Tibial nerve (tissue), 4 donors: ENCODE data around the gene BCAS3.

Source experiments
- EP300 ChIP-seq, 2 donors: sonication (generic); formaldehyde crosslinking; IDR thresholded peaks; one replicate each; pipeline ENCODE4 v1.6.1; 2017; ENCODE audit warnings: antibody characterized with exemption in 2 of 2, mild to moderate bottlenecking in 1 of 2
- POLR2A ChIP-seq, 2 donors: fragments of 450-650 bp; IDR thresholded peaks; one replicate each; pipeline ENCODE4 v1.6.1; 2017; ENCODE audit warnings: antibody characterized with exemption in 2 of 2, mild to moderate bottlenecking in 2 of 2, moderate library complexity in 2 of 2
- TF ChIP-seq, protein P1 (sequence below), 5 experiments: fragments of 200-600 bp in 3 of 5; fragments of 450-650 bp in 2 of 5; sonication (generic) in 3 of 5; IDR thresholded peaks; one replicate each; pipeline ENCODE4 v1.5.1; 2016 to 2019; ENCODE audit warnings: antibody characterized with exemption in 5 of 5, mild to moderate bottlenecking in 3 of 5, moderate library complexity in 2 of 5

GRCh38 chr17:61196302-61196704 lies 518.7 kb downstream of the BCAS3 start:
- TF ChIP-seq, protein P1, sequence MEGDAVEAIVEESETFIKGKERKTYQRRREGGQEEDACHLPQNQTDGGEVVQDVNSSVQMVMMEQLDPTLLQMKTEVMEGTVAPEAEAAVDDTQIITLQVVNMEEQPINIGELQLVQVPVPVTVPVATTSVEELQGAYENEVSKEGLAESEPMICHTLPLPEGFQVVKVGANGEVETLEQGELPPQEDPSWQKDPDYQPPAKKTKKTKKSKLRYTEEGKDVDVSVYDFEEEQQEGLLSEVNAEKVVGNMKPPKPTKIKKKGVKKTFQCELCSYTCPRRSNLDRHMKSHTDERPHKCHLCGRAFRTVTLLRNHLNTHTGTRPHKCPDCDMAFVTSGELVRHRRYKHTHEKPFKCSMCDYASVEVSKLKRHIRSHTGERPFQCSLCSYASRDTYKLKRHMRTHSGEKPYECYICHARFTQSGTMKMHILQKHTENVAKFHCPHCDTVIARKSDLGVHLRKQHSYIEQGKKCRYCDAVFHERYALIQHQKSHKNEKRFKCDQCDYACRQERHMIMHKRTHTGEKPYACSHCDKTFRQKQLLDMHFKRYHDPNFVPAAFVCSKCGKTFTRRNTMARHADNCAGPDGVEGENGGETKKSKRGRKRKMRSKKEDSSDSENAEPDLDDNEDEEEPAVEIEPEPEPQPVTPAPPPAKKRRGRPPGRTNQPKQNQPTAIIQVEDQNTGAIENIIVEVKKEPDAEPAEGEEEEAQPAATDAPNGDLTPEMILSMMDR (IDR thresholded peaks at IDR 0.05): no peak
- TF ChIP-seq POLR2A (IDR thresholded peaks at IDR 0.05): no peak
- TF ChIP-seq EP300 (IDR thresholded peaks at IDR 0.05): no peak
